Mesenteric fat pad (tissue), 1 donor: ENCODE results near the gene MKNK2. TPM values are rescaled to one million over a fixed set of nuclear protein-coding genes. Genes with fewer than 3 reads are reported as not detected.
A peak's percentile ranks its signal among the peaks of the same experiment; 100 is the strongest.

Experiments used
- DNase-seq: peaks from one replicate; pipeline ENCODE4 v3.0.0-alpha.2; 2020; ENCODE audit warnings: low spot score
- total RNA-seq: library from RNA; stranded (reverse); fragmentation: NEBNext Ultra II Directional; extraction: Animal tissue kit (Norgen Biotek cat#: 25700); gene quantifications from one replicate; pipeline ENCODE4 v1.2.1, GENCODE V29; 2021
- donor health status: DM: yes; HTN: yes; CAD: no.

Gene MKNK2
- total RNA-seq, 1 donor from 2014 or later = 240 TPM

DNA sequence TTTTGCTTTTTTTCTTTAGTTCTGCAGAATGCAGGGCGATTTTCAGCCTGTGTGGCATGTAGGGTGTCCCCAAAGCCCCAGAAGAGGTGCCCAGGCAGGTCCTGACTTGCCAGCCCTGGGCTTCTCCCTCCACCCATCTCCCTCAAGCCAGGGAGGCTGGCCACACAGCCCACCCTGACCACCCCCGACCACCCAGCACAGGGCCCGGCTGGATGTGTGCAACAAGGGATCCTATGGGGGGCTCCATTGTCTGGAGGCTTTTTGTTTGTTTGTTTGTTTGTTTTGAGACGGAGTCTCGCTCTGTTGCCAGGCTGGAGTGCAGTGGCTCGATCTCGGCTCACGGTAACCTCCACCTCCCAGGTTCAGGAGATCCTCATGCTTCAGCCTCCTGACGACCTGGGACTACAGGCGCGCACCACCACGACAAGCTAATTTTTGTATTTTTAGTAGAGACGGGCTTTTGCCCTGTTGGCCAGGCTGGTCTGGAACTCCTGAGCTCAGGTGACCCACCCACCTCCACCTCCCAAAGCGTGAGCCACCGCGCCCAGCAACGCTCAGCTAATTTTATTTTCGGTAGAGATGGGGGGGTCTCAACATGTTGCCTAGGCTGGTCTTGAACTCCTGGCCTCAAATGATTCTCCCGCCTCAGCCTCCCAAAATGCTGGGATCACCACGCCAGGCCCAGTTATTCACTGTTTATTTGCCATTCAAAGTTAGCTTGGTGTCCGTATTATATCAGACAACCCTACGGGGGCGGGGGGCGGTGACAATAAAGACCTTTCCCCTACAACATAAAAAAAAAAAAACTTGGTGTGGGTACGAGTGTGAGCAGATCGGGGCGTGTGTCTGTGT is 7.8 kb upstream of the MKNK2 start:
- DNase-seq = no peak

DNA sequence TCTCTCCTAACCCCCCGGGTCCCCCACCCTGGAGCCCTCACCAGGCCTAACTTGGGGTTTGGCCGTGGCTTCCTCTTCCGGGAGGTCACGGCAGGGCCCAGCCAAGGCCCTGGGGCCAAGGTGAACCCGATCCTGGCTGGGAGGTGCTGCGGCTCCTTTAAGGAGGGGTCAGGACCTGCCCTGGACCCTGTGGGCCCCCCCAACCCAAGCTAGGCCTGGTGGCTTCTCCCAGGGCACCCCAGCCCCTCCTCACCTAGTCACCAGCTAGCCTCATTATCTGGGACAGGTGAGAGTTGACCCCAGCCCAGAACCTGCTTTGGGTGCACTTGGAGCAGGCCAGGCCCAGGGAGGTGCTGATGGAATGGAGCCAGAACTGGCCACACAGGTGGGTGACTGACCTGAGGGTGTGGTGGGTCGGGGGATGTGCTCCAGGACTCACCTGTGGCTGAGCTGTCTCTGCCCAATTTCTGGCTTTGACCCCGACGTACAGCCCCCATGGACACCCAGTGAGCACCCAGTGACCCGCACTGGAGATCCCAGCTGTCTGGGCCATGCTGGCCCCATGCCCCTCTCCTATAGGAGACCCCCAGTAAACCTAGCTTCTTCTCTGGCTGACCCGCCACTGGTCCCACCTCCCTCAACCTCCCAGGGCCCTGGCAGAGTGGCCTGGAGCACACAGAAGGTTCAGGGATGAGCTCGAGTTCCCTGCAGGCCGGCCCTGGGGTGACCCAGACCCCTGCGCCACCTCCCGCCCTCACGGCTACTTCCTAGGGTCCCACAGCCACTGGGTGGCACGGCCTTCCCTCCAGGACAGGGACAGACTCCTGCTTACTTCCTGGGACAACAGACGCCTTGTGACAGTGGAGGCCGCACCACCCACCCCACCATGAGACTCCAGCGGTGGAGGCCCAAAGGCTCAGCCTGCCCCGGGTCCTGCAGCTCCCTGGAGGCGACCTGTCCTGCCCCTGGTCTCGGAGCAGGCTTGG is 6.7 kb upstream of the MKNK2 start:
- DNase-seq = no peak

DNA sequence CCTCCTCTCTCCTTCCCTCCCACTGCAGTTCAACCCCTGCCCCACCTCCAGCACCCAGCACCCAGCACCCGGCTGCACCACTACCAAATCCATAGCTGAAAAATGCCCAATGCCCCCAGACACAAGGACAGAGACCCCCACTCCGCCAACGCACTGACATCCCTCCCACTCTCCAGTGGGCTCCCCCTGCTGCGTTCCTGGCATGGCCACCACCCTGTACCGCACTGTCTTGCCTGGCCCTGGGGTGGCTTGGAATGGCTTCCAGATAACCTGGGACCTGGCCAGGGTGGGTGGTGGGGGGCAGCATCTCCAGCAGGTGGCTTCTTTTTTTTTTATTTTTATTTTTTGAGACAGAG is 5.8 kb upstream of the MKNK2 start:
- no peak for DNase-seq

DNA sequence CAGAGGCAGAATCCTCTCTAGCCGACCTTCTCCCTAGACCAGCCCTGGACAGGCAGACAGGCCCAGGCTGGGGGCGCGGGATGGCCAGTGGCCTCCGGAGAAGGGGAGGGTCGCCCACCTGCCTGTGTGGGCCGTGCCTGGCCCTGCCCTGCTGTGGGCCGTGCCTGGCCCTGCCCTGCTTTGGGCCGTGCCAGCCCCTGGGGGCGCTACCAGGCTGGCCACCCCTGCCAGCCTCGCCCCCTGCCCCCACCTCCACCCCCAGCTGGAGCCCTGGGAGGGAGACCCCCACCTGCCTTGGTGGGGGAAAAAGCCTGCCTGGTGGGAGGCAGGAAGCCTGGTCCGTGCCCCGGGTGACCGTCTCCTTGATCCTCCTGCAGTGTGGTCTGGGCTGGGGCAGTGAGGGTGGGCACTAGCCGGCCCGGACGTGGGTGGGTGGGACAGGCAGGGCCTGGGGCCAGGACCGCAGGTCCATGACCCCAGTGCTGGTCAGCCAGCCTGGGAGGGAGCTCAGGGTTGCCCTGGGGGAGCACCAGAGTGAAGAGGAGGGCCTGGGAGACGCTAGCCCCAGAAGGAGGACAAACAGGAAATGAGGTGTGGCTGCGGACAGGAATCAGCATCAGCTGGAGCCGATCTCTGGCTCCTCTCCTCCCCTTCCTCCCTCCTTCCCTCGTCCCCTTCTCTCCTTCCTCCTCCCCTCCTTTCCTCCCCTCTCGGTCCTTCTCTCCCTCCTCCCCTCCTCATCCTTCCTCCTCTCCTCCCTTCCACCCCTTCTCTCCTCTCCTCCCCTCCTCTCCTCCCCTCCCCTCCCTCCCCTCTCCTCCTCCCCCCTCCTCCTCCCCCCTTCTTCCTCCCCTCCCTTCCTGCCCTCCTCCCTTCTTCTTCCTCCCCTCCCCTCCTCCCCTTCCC is 5.1 kb upstream of the MKNK2 start:
- DNase-seq = no peak

DNA sequence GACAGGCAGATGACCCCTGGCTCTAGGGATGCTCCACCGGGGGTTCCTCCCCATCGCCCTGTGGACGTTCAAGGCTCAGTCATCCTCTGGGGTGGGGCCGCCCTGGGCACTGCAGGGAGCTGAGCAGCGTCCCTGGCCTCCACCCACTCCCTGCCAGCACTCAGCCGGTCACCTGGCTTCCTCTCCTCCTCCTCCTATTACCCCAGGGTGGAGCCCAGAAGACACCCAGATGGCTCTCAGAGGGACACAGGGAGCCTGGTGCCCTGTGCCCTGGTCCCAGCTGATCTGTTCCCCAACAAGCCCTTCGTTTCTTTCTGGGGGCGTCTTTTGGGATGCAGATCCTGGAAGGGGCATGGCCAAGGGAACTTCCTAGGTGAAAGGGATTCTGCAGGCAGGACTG is 3.7 kb upstream of the MKNK2 start:
- DNase-seq = no peak

DNA sequence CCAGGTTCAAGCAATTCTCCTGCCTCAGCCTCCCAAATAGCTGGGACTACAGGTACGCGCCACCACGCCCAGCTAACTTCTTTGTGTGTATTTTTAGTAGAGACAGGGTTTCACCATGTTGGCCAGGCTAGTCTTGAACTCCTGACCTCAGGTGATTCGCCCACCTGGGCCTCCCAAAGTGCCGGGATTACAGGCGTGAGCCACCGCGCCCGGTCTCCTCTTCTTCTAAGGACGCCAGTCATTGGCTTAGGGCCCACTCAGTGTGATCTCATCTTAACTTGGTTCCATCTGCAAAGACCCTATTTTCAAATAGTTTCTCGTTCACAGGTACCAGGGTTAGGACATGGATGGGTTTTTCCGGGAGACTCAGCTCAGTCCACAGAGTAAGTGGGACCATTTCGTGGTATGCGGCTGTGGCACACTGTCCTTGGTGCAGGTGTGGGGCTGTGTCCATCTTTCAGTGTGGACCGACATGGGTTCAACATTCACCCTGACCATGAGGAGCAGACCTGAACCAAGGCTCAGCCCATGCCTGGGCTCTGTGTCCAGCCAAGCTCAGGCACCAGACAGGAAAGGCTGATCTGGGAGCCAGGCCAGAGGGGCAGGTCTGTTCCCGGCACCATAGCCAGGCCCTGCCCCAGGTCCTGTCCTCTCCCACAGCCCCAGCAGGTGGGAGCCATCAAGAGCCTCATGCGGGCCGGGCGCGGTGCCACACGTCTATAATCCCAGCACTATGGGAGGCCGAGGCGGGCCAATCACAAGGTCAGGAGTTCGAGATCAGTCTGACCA is 2.8 kb upstream of the MKNK2 start:
- no peak for DNase-seq

DNA sequence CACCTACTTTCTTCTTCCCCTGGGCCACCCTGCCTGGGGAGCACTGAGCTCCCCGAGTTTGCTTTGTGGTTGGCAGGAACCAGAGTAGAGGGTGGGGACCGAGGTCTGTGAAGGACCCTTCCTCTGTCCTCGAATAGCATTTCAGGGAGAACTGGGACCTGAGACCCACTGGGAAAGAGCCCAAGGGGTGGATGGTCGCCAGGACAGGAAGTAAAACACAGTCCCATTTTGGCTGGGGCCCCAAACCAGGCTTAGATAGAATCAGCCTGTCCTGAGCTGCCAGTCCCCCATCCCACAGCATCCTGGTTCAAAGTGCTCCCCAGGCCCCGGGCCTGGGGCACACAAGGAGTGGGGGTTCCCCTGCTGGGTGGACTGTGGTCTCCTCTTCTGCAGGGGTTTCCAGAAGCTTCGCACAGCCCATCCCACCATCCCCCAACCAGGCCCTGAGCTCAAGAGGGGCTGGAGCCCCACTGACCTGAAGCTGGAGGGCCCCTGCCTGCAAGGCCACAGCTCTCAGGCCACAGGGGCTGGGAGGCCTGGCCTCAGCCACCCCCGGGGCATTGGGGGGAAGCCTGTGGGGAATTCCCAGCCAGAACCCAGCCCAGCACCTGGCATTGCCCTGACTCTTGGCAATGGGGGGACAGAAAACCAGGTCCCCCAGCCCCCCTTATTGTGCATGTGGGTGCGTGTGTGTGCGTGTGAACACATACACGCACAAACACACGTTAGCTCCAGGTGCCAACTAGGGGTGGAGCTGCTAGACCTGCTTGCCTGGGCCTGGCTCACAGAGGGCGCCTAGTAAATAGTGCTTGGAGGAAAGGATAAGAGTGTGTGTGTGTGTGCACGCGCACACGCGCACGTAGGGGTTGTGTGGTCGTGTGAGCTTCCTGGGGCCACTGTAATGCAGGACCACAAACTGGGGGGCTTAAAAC is 995 bp upstream of the MKNK2 start:
- DNase-seq = no peak

DNA sequence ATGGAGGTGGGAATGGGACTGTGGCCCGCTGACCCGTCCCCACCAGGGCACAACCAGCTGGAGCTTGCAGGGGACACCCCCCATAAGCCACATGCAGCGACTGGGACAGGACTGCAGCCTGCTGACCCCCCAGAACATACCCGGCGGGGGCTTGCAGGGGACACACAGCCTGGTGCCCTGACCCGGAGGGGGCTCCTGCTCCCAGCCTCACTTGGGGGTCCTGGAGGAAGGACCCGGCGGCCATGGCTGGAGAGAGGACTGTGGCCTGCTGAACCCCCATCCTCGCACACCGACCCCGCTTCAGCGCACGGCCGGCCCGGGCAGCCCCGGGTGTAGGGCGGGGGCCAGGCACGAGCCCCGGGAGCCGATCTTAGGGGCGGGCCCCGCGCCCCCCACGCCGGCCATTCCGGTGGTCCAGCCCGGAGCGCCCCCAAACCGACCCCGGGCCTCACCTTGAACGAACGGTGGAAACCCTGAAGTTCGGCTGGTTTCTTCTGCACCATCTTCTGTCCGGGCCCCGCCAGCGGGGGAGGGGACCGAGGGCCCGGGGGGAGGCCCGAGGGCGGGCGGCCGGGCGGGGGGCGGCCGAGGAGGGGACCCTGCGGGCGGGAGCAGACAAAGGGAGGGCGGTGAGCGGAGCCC is 574 bp downstream of the MKNK2 start:
- DNase-seq = no peak

DNA sequence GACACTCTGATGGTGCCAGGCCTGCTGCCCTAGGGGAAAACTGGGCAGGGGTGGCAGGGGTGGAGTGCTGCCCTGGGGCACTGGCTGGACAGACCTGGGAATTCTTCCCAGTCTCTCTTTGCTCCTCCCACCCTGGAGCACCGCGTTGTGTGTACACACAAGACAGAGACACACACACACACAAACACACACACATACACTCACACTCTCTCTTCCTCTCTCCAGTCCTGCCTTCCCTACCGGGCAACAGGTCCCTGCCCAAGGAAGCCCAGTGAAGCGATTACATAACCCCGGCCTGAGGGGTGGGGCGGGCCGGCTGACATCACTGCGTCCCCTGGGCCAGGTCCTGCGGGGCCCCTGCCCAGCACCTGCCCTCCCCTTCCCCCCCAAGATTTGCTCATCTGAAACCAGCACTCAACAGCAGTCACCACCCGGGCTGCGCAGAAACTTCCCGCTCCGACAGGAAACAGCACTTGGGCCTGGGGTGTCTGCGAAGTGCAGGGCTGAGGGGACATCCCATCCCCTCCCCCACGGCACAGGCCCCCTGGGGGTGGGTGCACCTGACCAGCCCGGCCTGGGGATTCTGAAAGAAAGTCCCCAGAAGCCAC is 1.2 kb downstream of the MKNK2 start:
- peak; percentile 94 for DNase-seq

DNA sequence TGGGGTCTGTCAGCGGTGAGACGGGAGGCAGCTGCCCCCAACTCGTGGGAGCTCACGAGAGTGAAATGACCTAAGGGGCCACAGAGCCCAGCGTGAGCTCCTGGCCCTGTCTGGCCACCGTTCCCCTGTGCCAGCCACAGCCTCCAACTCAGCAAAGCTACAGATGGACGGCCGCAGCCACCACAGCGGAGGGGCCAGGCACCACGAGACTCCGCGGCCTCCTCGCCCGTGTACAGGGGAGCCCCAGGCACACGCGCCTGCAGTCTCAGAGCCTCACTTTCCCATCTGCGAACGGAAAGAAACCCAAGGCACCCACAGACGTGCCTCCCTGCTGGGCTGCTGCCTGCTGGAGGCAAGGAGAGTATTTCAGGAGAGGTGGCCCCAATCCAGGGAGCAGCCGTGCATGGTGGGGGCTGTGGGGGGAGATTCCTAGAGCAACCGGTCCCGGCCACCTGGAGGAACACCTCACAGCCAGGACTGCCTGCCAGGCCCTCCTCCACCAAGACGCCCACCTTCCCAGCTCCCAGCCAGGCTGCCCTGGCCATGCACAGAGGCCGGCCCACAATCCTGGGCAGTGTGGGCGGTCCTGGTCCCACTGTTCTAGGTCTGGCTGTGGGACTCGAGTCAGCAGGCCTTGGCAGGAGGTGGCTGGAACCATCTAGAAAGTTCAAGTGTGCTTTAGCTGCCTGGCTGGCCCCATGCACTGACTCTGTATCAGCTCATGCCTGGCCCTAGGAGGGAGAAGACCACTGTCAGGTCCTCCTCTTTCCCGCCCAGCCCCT is 1.9 kb downstream of the MKNK2 start:
- DNase-seq = no peak

DNA sequence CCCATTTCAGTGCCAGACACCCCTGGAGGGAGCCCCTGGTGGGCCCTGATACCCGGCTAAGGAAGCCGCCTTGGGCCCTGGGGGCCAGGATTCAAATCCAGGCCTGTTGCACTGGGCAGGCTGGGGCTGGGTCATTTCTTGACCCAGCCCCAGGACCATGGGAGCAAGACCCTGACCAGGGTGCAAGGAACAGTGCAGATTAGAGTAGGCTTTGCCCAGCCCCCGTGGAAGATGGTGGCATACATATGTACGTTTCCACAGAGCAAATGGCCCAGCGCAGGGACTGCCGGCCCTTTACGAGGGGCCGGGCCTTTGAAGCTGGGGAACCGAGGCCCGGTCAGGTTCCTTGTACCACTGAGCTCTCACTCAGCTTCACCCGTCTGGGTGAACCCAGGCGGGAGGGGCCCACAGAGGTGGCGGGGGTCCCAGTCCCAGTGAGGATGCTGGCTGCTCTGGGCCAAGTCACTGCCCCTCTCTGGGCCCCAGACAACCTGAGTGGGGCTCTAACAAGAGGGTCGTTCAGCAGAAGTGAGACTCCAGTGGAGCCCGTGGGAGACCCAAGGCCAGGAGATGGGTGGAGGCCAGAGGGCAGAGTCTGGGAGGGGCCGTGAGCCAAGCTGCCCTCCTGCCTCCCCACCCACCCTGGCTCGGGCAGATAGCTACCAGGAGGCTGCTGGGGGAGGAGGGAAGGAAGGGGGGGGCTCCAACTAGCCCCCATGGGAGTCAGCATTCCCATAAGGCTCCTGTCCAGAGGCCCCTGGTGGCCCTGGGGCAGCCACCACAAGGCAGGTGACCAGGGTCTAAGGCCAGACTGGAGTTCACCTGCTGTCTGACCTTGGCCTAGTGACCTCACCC is 2.7 kb downstream of the MKNK2 start:
- no peak for DNase-seq

DNA sequence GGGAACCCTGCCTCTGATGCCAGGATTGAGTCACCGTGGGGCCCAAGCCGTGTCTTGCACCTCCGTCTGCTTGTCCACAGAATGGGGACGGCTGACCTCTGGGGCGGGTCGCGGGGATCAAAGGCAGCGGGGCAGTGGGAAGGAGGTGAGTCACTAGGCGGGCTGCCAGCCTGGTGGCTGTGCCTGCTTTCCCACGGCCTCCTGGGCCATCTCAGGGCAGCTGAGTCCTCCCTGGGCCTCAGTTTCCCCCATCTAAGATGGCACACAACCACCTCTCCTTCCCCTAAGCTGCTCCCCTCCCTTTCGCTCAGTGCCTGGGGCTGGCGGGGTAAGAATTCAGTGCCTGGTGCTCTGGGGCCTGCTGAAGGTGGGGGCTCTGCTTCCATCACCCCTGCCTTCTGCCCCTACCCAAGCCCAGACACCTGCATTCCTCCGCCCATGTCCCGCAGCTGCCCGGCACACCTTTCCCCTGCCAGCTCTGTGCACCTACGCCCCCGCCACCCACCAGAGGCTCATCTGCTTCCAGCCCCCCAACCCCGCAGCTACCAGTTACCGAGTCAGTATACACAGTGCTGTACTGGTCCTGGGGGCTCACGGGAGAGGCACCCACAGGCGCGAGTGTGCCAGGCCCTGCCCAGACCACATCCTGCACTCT is 3.5 kb downstream of the MKNK2 start:
- no peak for DNase-seq

DNA sequence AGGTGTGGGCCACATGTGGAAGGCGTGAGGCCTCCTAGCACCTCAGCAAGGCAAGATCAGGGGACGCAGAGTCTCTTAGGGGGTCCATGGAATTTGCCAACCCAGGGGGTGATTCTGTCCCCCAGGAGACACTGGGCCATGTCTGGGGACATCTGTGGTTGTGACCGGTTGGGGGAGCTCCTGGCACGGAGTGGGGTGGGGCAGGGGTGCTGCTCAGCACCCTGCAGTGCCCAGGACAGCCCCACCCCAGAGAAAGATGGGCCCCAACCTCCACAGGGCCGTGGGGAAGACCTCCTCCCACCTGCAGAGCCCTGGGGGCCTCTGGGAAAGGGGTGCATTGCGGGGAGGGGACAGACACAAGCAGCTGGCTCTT is 4.0 kb downstream of the MKNK2 start:
- DNase-seq = no peak

DNA sequence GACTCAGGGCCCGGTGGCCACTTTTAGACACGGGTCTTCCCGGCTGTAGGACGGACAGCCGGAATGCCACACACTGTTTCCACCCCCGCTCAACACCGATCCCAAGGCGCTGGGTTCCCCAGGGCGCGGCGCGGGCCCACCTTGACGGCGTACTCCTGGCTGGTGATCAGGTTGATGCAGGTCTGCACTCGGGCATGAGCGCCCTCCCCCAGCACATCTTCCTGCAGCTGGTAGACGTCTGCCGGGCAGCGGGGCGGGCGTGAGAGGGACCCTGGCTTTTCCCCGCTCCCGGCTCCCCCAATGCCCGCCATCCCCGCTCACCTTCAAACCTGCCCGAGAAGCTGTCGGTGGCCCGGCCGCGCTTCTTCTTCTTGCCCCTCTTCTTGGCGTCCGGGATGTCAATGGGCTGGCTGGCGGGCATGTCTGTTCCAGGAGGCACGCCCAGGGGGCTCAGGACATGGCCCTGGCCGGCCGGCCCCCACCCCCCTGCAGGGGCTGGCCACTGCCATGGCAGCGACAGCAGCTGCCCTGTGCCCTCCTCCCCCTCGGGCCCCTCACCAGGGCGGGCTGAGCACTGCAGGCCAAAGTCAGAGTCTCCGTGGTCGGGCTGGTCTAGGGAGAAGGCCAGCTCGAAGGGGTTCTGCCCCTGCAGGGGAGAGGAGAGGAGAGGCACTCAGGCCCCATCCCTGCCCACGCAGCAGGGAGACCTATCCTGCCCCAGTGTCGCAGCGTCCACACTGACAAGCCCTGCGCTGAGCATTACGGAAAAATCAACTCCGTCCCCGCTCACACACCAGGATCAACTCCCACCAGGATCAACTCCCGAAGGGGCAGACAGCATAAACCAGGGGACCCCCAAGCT is 4.8 kb downstream of the MKNK2 start:
- DNase-seq = no peak

DNA sequence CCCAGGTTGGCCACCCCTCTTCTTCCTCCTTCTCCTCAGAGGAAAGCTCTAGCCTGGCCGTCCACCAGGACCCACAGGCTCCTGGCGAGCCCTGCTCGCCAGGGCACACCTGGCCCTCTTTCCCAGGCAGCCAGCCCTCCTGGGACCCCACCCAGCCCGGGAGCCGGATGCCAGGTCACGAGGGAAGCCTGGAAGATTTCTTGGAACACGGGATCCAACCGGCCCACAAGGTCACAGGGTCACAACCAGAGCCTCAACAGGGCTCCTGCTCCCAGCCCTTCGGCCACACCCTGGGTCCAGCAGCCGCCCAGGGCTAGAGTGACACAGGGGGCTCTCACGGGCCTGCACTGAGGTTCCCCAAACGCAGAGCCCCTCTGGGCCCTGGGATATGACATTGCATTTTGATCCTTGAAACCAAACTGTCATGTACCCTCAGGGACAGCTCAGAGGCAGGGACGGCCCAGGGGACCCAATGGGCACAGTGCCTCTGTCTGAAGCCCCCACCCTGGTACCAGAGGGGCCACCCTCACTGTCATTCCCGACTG is 5.5 kb downstream of the MKNK2 start:
- DNase-seq = no peak
